Trophoblast cell (in vitro differentiated cells and primary cell): ENCODE measurements around the gene MAP3K12.

Experiments used
- DNase-seq, 2 donors: peaks; one replicate each; pipeline ENCODE4 v3.0.0-alpha.2; 2016
- H2AFZ ChIP-seq: 2 replicates; pipeline ENCODE4 v1.6.1; 2013; ENCODE audit warnings: low read length, moderate library complexity, mild to moderate bottlenecking; ENCODE audit not compliant: insufficient read depth, poor library complexity
- H2AK5ac ChIP-seq: 2 replicates; pipeline ENCODE4 v1.6.1; 2013; ENCODE audit warnings: mild to moderate bottlenecking, low read length
- H2BK120ac ChIP-seq: 2 replicates; pipeline ENCODE4 v1.6.1; 2013; ENCODE audit warnings: low read length, mild to moderate bottlenecking, moderate library complexity; ENCODE audit not compliant: insufficient read depth, poor library complexity
- H2BK12ac ChIP-seq: 2 replicates; pipeline ENCODE4 v1.6.1; 2013; ENCODE audit warnings: mild to moderate bottlenecking, low read length, moderate library complexity
- H2BK5ac ChIP-seq: 2 replicates; pipeline ENCODE4 v1.6.1; 2013; ENCODE audit warnings: low read length, low read depth, moderate library complexity, mild to moderate bottlenecking; ENCODE audit not compliant: poor library complexity
- H3K14ac ChIP-seq: 2 replicates; pipeline ENCODE4 v1.6.1; 2013; ENCODE audit warnings: mild to moderate bottlenecking, low read length
- H3K18ac ChIP-seq: 2 replicates; pipeline ENCODE4 v1.6.1; 2013; ENCODE audit warnings: mild to moderate bottlenecking, low read length
- H3K23ac ChIP-seq: 2 replicates; pipeline ENCODE4 v1.6.1; 2013; ENCODE audit warnings: low read length
- H3K27ac ChIP-seq: 2 replicates; pipeline ENCODE4 v1.5.1; 2013; ENCODE audit warnings: low read depth, mild to moderate bottlenecking, inconsistent platforms, low read length, moderate library complexity
- H3K27me3 ChIP-seq: 2 replicates; pipeline ENCODE4 v1.6.1; 2013; ENCODE audit warnings: inconsistent platforms, mild to moderate bottlenecking, low read length, moderate library complexity; ENCODE audit not compliant: insufficient read depth
- H3K36me3 ChIP-seq, 2 experiments: 1 replicate in 1 of 2; 2 replicates in 1 of 2; pipeline ENCODE4 v1.6.1; 2013; ENCODE audit warnings: low read length in 2 of 2, mild to moderate bottlenecking in 2 of 2, moderate library complexity in 1 of 2; ENCODE audit not compliant: insufficient read depth in 2 of 2, control insufficient read depth in 1 of 2
- H3K4ac ChIP-seq: 2 replicates; pipeline ENCODE4 v1.6.1; 2013; ENCODE audit warnings: low read depth, mild to moderate bottlenecking, low read length, moderate library complexity
- H3K4me1 ChIP-seq, 2 experiments: 1 replicate in 1 of 2; 2 replicates in 1 of 2; pipeline ENCODE4 v1.6.1; 2013; ENCODE audit warnings: low read length in 2 of 2, mild to moderate bottlenecking in 2 of 2, moderate library complexity in 1 of 2; ENCODE audit not compliant: insufficient read depth in 2 of 2, control insufficient read depth in 1 of 2
- H3K4me2 ChIP-seq: 2 replicates; pipeline ENCODE4 v1.6.1; 2013; ENCODE audit warnings: inconsistent platforms, mild to moderate bottlenecking, low read length, moderate library complexity
- H3K4me3 ChIP-seq: 2 replicates; pipeline ENCODE4 v1.5.1; 2013; ENCODE audit warnings: mild to moderate bottlenecking, low read depth, low read length, inconsistent platforms
- H3K79me1 ChIP-seq: one replicate; pipeline ENCODE4 v1.6.1; 2013; ENCODE audit warnings: low read length
- H3K79me2 ChIP-seq: 2 replicates; pipeline ENCODE4 v1.6.1; 2013; ENCODE audit warnings: low read length, mild to moderate bottlenecking; ENCODE audit not compliant: control insufficient read depth, insufficient read depth, poor library complexity
- H3K9ac ChIP-seq: 2 replicates; pipeline ENCODE4 v1.6.1; 2013; ENCODE audit warnings: mild to moderate bottlenecking, low read length
- H3K9me3 ChIP-seq: 2 replicates; pipeline ENCODE4 v1.6.1; 2013; ENCODE audit warnings: low read depth, mild to moderate bottlenecking, control low read depth, inconsistent platforms, low read length; ENCODE audit not compliant: insufficient read depth
- H4K12ac ChIP-seq: 2 replicates; pipeline ENCODE4 v1.6.1; 2013; ENCODE audit warnings: low read depth, mild to moderate bottlenecking, low read length, moderate library complexity
- H4K8ac ChIP-seq: 2 replicates; pipeline ENCODE4 v1.6.1; 2013; ENCODE audit warnings: low read depth, mild to moderate bottlenecking, low read length, moderate library complexity
- H4K91ac ChIP-seq: one replicate; pipeline ENCODE4 v1.6.1; 2013; ENCODE audit warnings: low read depth, mild to moderate bottlenecking, low read length, moderate library complexity
- WGBS: extraction: QIAGEN DNeasy Blood & Tissue Kit; methylation state at CpG from one replicate; pipeline ENCODE4 v1.1.7; 2013; ENCODE audit warnings: missing lambda C conversion rate; ENCODE audit not compliant: insufficient read length, insufficient coverage; ENCODE audit errors: extremely low coverage; 5-methylcytosine and 5-hydroxymethylcytosine counted together

The MAP3K12 gene

GRCh38 chr12:53507603-53507885, 8.3 kb upstream of the MAP3K12 start:
- H3K23ac ChIP-seq, result no peak overlapping the region
- peaks cover 42 to 64% of the 10 kb centered on the region in 2 experiments for H3K36me3 ChIP-seq
- no peaks in the 10 kb centered on the region for H3K79me2 ChIP-seq
- no peak for DNase-seq
- H2BK5ac ChIP-seq, result no peak overlapping the region
- no peaks in the 10 kb centered on the region for H3K79me1 ChIP-seq
- H4K12ac ChIP-seq, result no peak overlapping the region
- no peak overlapping the region for H3K4me2 ChIP-seq
- H3K4me1 ChIP-seq, result no peaks in the 10 kb centered on the region
- no peak overlapping the region for H2BK120ac ChIP-seq
- no peak overlapping the region for H3K4ac ChIP-seq
- H2BK12ac ChIP-seq, result no peak overlapping the region
- no peak overlapping the region for H3K14ac ChIP-seq
- H3K9ac ChIP-seq, result no peak overlapping the region
- WGBS, result no CpG with 5 or more reads among the region's 4 CpGs
- H3K27ac ChIP-seq, result no peak overlapping the region
- H3K4me3 ChIP-seq, result no peak overlapping the region
- H3K27me3 ChIP-seq, result no peaks in the 10 kb centered on the region
- no peak overlapping the region for H2AK5ac ChIP-seq
- H4K91ac ChIP-seq, result no peak overlapping the region
- H2AFZ ChIP-seq, result no peak overlapping the region
- H3K18ac ChIP-seq, result no peak overlapping the region
- no peak overlapping the region for H4K8ac ChIP-seq
- H3K9me3 ChIP-seq, result peaks cover 3% of the 10 kb centered on the region

GRCh38 chr12:53506881-53507602, 7.8 kb upstream of the MAP3K12 start, which contains the start of gene NPFF:
TSS of gene NPFF (minus strand) at chr12:53507484. CDS start at chr12:53507474, 10 bp downstream.
- DNase-seq, result no peak
- H4K12ac ChIP-seq, result no peak within 1 kb of the TSS
- no peak within 1 kb of the TSS for H3K4me2 ChIP-seq
- no peak within 1 kb of the TSS for H3K9ac ChIP-seq
- H3K79me1 ChIP-seq, result no peaks in the 10 kb centered on the region
- peaks cover 38 to 60% of the 10 kb centered on the region in 2 experiments for H3K36me3 ChIP-seq
- no peak within 1 kb of the TSS for H3K4ac ChIP-seq
- H4K8ac ChIP-seq, result no peak within 1 kb of the TSS
- H3K27ac ChIP-seq, result no peak within 1 kb of the TSS
- H3K27me3 ChIP-seq, result no peaks in the 10 kb centered on the region
- H3K79me2 ChIP-seq, result no peaks in the 10 kb centered on the region
- no peak within 1 kb of the TSS for H3K23ac ChIP-seq
- peaks cover 3% of the 10 kb centered on the region for H3K9me3 ChIP-seq
- H2BK120ac ChIP-seq, result no peak within 1 kb of the TSS
- no peak within 1 kb of the TSS for H3K4me3 ChIP-seq
- WGBS, result no CpG with 5 or more reads among the region's 9 CpGs
- H3K14ac ChIP-seq, result no peak within 1 kb of the TSS
- H2AK5ac ChIP-seq, result no peak within 1 kb of the TSS
- no peak within 1 kb of the TSS for H3K18ac ChIP-seq
- no peak within 1 kb of the TSS for H2AFZ ChIP-seq
- no peak within 1 kb of the TSS for H2BK12ac ChIP-seq
- peaks cover 2% of the 10 kb centered on the region in 2 experiments for H3K4me1 ChIP-seq
- H4K91ac ChIP-seq, result no peak within 1 kb of the TSS
- no peak within 1 kb of the TSS for H2BK5ac ChIP-seq

GRCh38 chr12:53506450-53506785, 7.2 kb upstream of the MAP3K12 start:
- no peak overlapping the region for H3K4me2 ChIP-seq
- no peak overlapping the region for H2BK120ac ChIP-seq
- no peak overlapping the region for H3K23ac ChIP-seq
- H3K9me3 ChIP-seq, result peaks cover 5% of the 10 kb centered on the region
- H3K9ac ChIP-seq, result no peak overlapping the region
- H4K12ac ChIP-seq, result no peak overlapping the region
- DNase-seq, result no peak
- H3K36me3 ChIP-seq, result peaks cover 37 to 54% of the 10 kb centered on the region in 2 experiments
- no peak overlapping the region for H3K4ac ChIP-seq
- H3K14ac ChIP-seq, result no peak overlapping the region
- no peak overlapping the region for H4K8ac ChIP-seq
- no peak overlapping the region for H2AK5ac ChIP-seq
- peaks cover 6% of the 10 kb centered on the region for H3K79me2 ChIP-seq
- no peak overlapping the region for H3K4me3 ChIP-seq
- no peak overlapping the region for H2BK12ac ChIP-seq
- no peak overlapping the region for H2BK5ac ChIP-seq
- no peak overlapping the region for H4K91ac ChIP-seq
- H3K27ac ChIP-seq, result no peak overlapping the region
- H3K18ac ChIP-seq, result no peak overlapping the region
- H2AFZ ChIP-seq, result no peak overlapping the region
- WGBS, result no CpG with 5 or more reads among the region's 2 CpGs
- no peaks in the 10 kb centered on the region for H3K27me3 ChIP-seq
- peaks cover 8% of the 10 kb centered on the region in 2 experiments for H3K4me1 ChIP-seq
- H3K79me1 ChIP-seq, result peaks cover 5% of the 10 kb centered on the region

- Histone ChIP-seq H2BK5ac (no peak overlapping the region), H4K8ac (no peak overlapping the region), H3K79me2 (peaks cover 8% of the 10 kb centered on the region), H3K27me3 (no peaks in the 10 kb centered on the region), H3K4ac (no peak overlapping the region), H3K18ac (no peak overlapping the region), H3K9me3 (peaks cover 5% of the 10 kb centered on the region), H3K4me3 (no peak overlapping the region), H2AK5ac (no peak overlapping the region), H2BK12ac (no peak overlapping the region), H2AFZ (no peak overlapping the region), H4K12ac (no peak overlapping the region), H3K4me2 (no peak overlapping the region), H3K27ac (no peak overlapping the region), H3K36me3 (peaks cover 37 to 53% of the 10 kb centered on the region in 2 experiments), H3K14ac (no peak overlapping the region), H3K23ac (no peak overlapping the region), H4K91ac (no peak overlapping the region), H2BK120ac (no peak overlapping the region), H3K4me1 (peaks cover 8% of the 10 kb centered on the region in 2 experiments), H3K79me1 (peaks cover 11% of the 10 kb centered on the region), H3K9ac (no peak overlapping the region)
- WGBS, result no CpG with 5 or more reads among the region's 19 CpGs
- no peak for DNase-seq
Measured at GRCh38 chr12:53505555-53506449, 6.5 kb upstream of the MAP3K12 start.
